Activated T-cell treated with anti-CD3 and anti-CD28 coated beads, Interleukin-2, amount 50 U/mL, for 48 hours (primary cell): ENCODE measurements around the gene COPS7A.
"Not testable (repeated sequence)": the region's sequence is repeated elsewhere in the genome, so short reads cannot be mapped to it uniquely, and the experiment has no call there.

Experiments
- DNase-seq, 2 experiments: peaks; one replicate each; pipeline ENCODE4 v3.0.0-alpha.2; 2020

COPS7A gene

GRCh38 chr12:6703631-6704030, 20.2 kb upstream of the COPS7A start:
- no peak for DNase-seq

GRCh38 chr12:6708351-6708750, 15.5 kb upstream of the COPS7A start:
- not testable (repeated sequence) for DNase-seq

- peak; percentile 55 to 58 for DNase-seq
Measured at GRCh38 chr12:6708960-6709394, 14.9 kb upstream of the COPS7A start.

GRCh38 chr12:6716031-6716873, 7.6 kb upstream of the COPS7A start:
- DNase-seq = not testable (repeated sequence)

- DNase-seq = no peak
Measured at GRCh38 chr12:6716874-6717437, 6.9 kb upstream of the COPS7A start.

- no peak for DNase-seq
Measured at GRCh38 chr12:6722863-6723262, 983 bp upstream of the COPS7A start.

GRCh38 chr12:6724409-6724797, 557 bp downstream of the COPS7A start:
- peak; percentile 56 to 60 for DNase-seq

- DNase-seq = no peak
Measured at GRCh38 chr12:6725350-6725749, 1.5 kb downstream of the COPS7A start.

GRCh38 chr12:6729186-6729585, 5.3 kb downstream of the COPS7A start:
- DNase-seq = no peak

GRCh38 chr12:6730169-6730568, 6.3 kb downstream of the COPS7A start:
- DNase-seq = no peak

- DNase-seq = no peak
Measured at GRCh38 chr12:6734506-6735387, 10.9 kb downstream of the COPS7A start.

- peak; percentile 47 to 63 for DNase-seq
Measured at GRCh38 chr12:6735448-6736191, 11.8 kb downstream of the COPS7A start.

- no peak for DNase-seq
Measured at GRCh38 chr12:6736754-6737153, 12.9 kb downstream of the COPS7A start.

- DNase-seq = not testable (repeated sequence)
Measured at GRCh38 chr12:6742080-6742479, 18.2 kb downstream of the COPS7A start.

- no peak for DNase-seq
Measured at GRCh38 chr12:6742834-6743233, 19.0 kb downstream of the COPS7A start.

GRCh38 chr12:6743300-6743699, 19.5 kb downstream of the COPS7A start:
- peak; percentile 50 to 56 for DNase-seq

- no peak for DNase-seq
Measured at GRCh38 chr12:6745741-6746525, 22.1 kb downstream of the COPS7A start.

GRCh38 chr12:6747216-6747615, 23.4 kb downstream of the COPS7A start:
- DNase-seq = no peak

GRCh38 chr12:6748761-6749160, 24.9 kb downstream of the COPS7A start:
- no peak for DNase-seq

GRCh38 chr12:6750506-6750905, 26.7 kb downstream of the COPS7A start:
- no peak for DNase-seq

- DNase-seq = no peak
Measured at GRCh38 chr12:6751767-6752166, 27.9 kb downstream of the COPS7A start.
